HAP-1 (cell line): Measurements from ENCODE around the gene DDN.

Experiments used
- DNase-seq, 2 experiments: peaks; one replicate each; pipeline ENCODE4 v3.0.0-alpha.2; 2016 to 2020; ENCODE audit warnings: low spot score in 2 of 2
- H3K27me3 ChIP-seq: fragments of 250-450 bp; sonication (Bioruptor Pico); 2 replicates; pipeline ENCODE4 v1.5.1; 2020; ENCODE audit warnings: low read depth, mild to moderate bottlenecking, moderate library complexity
- H3K36me3 ChIP-seq: fragments of 250-450 bp; sonication (Bioruptor Pico); replicated peaks from 2 replicates; pipeline ENCODE4 v1.5.1; 2020; ENCODE audit warnings: mild to moderate bottlenecking
- H3K4me1 ChIP-seq: fragments of 250-450 bp; sonication (Bioruptor Pico); 2 replicates; pipeline ENCODE4 v1.5.1; 2020; ENCODE audit warnings: mild to moderate bottlenecking
- H3K4me3 ChIP-seq: fragments of 250-450 bp; sonication (Bioruptor Pico); 2 replicates; pipeline ENCODE4 v1.5.1; 2020; ENCODE audit warnings: mild to moderate bottlenecking, moderate library complexity
- H3K9me3 ChIP-seq: fragments of 250-450 bp; sonication (Bioruptor Pico); 2 replicates; pipeline ENCODE4 v1.5.1; 2020; ENCODE audit warnings: mild to moderate bottlenecking, moderate library complexity
- in situ Hi-C: fragments of 300-500 bp; cut with MboI; formaldehyde crosslinking; loops from 3 replicates; pipeline ENCODE4 v1.14.3; 2020; ENCODE audit warnings: low sequenced_read_pairs, inconsistent platforms, mixed read lengths

Gene DDN

GRCh38 chr12:48991247-48992050 lies 7.7 kb downstream of the DDN start:
- Histone ChIP-seq H3K4me1 (peaks cover 18% of the 10 kb centered on the region), H3K36me3 (no peaks in the 10 kb centered on the region), H3K4me3 (no peak overlapping the region), H3K9me3 (no peaks in the 10 kb centered on the region), H3K27me3 (no peaks in the 10 kb centered on the region)
- DNase-seq, result no peak
- in situ Hi-C loops, result no loop called here

- Histone ChIP-seq H3K4me1 (peaks cover 27% of the 10 kb centered on the region), H3K27me3 (no peaks in the 10 kb centered on the region), H3K36me3 (no peaks in the 10 kb centered on the region), H3K9me3 (no peaks in the 10 kb centered on the region), H3K4me3 (no peak overlapping the region)
- in situ Hi-C loops, result no loop called here
- no peak for DNase-seq
These were observed 8.6 kb downstream of the DDN start for GRCh38 chr12:48990552-48990951.

GRCh38 chr12:48988030-48988649 lies 11.0 kb downstream of the DDN start:
- in situ Hi-C loops, result no loop called here
- Histone ChIP-seq H3K36me3 (no peaks in the 10 kb centered on the region; the same call in 1 of the 2 replicates), H3K9me3 (no peaks in the 10 kb centered on the region), H3K4me1 (peaks cover 26% of the 10 kb centered on the region), H3K4me3 (no peak overlapping the region), H3K27me3 (no peaks in the 10 kb centered on the region)
- DNase-seq, result peak in 1 of 2 experiments; percentile 86

- peaks cover 8% of the 10 kb centered on the region for H3K27me3 ChIP-seq
- in situ Hi-C loops, result no loop called here
- peak; percentile 86 to 93 for DNase-seq
- peaks cover 26% of the 10 kb centered on the region for H3K4me1 ChIP-seq
- H3K36me3 ChIP-seq, result no peaks in the 10 kb centered on the region; the same call in 1 of the 2 replicates
- no peaks in the 10 kb centered on the region for H3K9me3 ChIP-seq
- H3K4me3 ChIP-seq, result no peak overlapping the region
These were observed 12.4 kb downstream of the DDN start for GRCh38 chr12:48986720-48987291.

- DNase-seq, result no peak
- Histone ChIP-seq H3K4me1 (peaks cover 26% of the 10 kb centered on the region), H3K27me3 (peaks cover 16% of the 10 kb centered on the region), H3K9me3 (no peaks in the 10 kb centered on the region), H3K36me3 (no peaks in the 10 kb centered on the region; the same call in 1 of the 2 replicates), H3K4me3 (no peak overlapping the region)
- in situ Hi-C loops, result no loop called here
These were observed 13.3 kb downstream of the DDN start for GRCh38 chr12:48985901-48986300.

GRCh38 chr12:48985475-48985897 lies 13.7 kb downstream of the DDN start:
- DNase-seq, result no peak
- Histone ChIP-seq H3K27me3 (peaks cover 16% of the 10 kb centered on the region), H3K9me3 (no peaks in the 10 kb centered on the region), H3K4me3 (no peak overlapping the region), H3K4me1 (peaks cover 26% of the 10 kb centered on the region), H3K36me3 (no peaks in the 10 kb centered on the region; the same call in 1 of the 2 replicates)
- in situ Hi-C loops, result no loop called here

GRCh38 chr12:48982397-48983080 lies 16.6 kb downstream of the DDN start:
- peaks cover 16% of the 10 kb centered on the region for H3K27me3 ChIP-seq
- in situ Hi-C loops, result no loop called here

GRCh38 chr12:48981757-48982157 lies 17.4 kb downstream of the DDN start:
- peaks cover 14% of the 10 kb centered on the region for H3K4me1 ChIP-seq

More at GRCh38 chr12:48982397-48983080, 16.6 kb downstream of the DDN start:
- Histone ChIP-seq H3K36me3 (no peaks in the 10 kb centered on the region; the same call in 1 of the 2 replicates), H3K4me3 (no peak overlapping the region), H3K4me1 (peaks cover 20% of the 10 kb centered on the region), H3K9me3 (no peaks in the 10 kb centered on the region)
- DNase-seq, result no peak

GRCh38 chr12:48980953-48981756 lies 18.0 kb downstream of the DDN start:
- H3K36me3 ChIP-seq, result no peaks in the 10 kb centered on the region; the same call in 1 of the 2 replicates
- H3K4me3 ChIP-seq, result peak overlapping the region; percentile 4; the same call in 1 of the 2 replicates
- peak in 1 of 2 experiments; percentile 43 for DNase-seq
- in situ Hi-C loops, result no loop called here
- H3K27me3 ChIP-seq, result peaks cover 16% of the 10 kb centered on the region
- peaks cover 8% of the 10 kb centered on the region for H3K4me1 ChIP-seq
- H3K9me3 ChIP-seq, result no peaks in the 10 kb centered on the region

More at GRCh38 chr12:48981757-48982157, 17.4 kb downstream of the DDN start:
- H3K27me3 ChIP-seq, result peaks cover 16% of the 10 kb centered on the region
- no peaks in the 10 kb centered on the region for H3K9me3 ChIP-seq
- DNase-seq, result no peak
- H3K36me3 ChIP-seq, result no peaks in the 10 kb centered on the region; the same call in 1 of the 2 replicates
- H3K4me3 ChIP-seq, result no peak overlapping the region
- in situ Hi-C loops, result no loop called here

GRCh38 chr12:48980389-48980952 lies 18.7 kb downstream of the DDN start:
- Histone ChIP-seq H3K4me3 (no peak overlapping the region), H3K9me3 (no peaks in the 10 kb centered on the region), H3K27me3 (peaks cover 16% of the 10 kb centered on the region), H3K36me3 (no peaks in the 10 kb centered on the region; the same call in 1 of the 2 replicates), H3K4me1 (peaks cover under 1% of the 10 kb centered on the region)
- DNase-seq, result no peak
- in situ Hi-C loops, result no loop called here

GRCh38 chr12:48979602-48980388 lies 19.4 kb downstream of the DDN start:
- DNase-seq, result no peak
- H3K27me3 ChIP-seq, result peaks cover 16% of the 10 kb centered on the region
- H3K9me3 ChIP-seq, result no peaks in the 10 kb centered on the region
- H3K4me1 ChIP-seq, result no peaks in the 10 kb centered on the region; the same call in 1 of the 2 replicates
- in situ Hi-C loops, result loop anchor here (5.0 kb wide), 1 partner anchor 117 kb away; no protein-coding TSS in a partner anchor
- no peaks in the 10 kb centered on the region for H3K36me3 ChIP-seq
- no peak overlapping the region for H3K4me3 ChIP-seq
